ENCODE results near the gene NECAB2.

The NECAB2 gene

GRCh38 chr16:83968306-83968851, 335 bp downstream of the NECAB2 start:
- no peak for DNase-seq

DNA sequence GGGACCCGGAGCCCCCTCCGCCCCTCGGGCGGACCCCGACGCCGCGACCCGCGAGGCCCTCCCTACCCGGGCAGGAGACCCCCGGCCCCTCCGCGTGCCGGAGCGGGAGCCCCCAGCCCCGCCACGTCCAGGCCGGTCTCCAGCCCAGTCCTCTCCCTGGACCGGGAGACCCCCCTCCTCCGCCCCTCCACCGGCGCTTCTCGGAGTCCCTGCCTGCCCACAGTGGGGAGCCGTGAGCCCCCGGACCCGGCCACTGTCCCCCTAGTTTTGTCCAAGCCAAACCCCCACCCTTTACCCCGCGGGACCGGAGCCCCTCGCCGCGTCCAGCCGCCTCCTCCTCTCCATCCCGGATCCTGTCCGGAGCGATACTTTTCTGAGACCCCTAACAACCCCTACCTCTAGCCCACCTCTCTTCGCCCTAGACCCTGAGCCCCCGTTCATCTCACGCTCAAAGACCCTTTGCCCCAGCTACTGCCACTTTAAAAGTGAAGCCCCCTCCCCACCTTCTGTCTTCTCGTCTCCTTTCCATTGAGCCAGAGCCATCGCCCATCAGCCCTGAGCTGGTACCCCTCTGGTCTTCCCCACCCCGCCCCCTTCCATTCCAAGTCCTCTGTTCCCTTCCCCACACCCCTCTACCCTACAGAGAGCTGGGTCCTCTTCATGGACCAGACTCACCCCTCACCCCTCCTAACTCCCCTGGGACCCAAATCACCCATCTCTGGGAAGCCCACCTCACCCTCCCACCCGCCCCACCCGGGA, 1.0 kb downstream of the NECAB2 start:
- DNase-seq = no peak

DNA sequence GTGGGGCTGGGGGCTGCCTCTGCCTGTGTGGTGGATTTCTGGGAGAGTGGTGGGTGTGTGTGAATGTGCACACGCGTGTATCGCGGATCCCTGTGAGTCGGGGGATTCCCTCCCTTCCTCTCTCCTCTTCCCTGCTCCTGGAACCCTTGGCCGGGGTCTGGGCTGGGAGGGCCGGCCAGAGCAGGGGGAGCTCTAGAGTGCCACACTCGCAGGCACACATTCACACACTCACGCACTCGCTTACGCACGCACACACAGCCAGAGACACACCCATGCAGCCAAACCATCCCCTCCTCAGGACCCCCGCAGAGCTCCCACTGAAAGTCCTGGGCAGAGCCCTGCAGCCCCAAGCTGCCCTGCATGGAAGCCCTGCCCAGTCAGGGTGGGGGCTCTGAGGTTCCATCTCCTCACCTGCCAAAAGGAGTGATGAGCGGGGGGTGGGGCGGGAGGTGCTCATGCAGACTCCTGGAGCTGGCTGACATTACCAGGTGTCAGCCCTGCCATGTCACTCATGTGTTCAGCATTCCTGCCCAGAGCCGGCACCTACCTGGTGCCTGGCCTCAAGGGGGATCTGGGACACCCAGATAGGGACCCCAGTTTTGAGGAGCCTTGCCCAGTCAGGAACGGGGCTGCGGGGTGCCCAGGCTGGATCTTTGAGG, 1.9 kb downstream of the NECAB2 start:
- DNase-seq = no peak

- DNase-seq = no peak
Measured at GRCh38 chr16:83970430-83970815, 2.4 kb downstream of the NECAB2 start.

GRCh38 chr16:83971165-83972130, 3.4 kb downstream of the NECAB2 start:
- DNase-seq = no peak

DNA sequence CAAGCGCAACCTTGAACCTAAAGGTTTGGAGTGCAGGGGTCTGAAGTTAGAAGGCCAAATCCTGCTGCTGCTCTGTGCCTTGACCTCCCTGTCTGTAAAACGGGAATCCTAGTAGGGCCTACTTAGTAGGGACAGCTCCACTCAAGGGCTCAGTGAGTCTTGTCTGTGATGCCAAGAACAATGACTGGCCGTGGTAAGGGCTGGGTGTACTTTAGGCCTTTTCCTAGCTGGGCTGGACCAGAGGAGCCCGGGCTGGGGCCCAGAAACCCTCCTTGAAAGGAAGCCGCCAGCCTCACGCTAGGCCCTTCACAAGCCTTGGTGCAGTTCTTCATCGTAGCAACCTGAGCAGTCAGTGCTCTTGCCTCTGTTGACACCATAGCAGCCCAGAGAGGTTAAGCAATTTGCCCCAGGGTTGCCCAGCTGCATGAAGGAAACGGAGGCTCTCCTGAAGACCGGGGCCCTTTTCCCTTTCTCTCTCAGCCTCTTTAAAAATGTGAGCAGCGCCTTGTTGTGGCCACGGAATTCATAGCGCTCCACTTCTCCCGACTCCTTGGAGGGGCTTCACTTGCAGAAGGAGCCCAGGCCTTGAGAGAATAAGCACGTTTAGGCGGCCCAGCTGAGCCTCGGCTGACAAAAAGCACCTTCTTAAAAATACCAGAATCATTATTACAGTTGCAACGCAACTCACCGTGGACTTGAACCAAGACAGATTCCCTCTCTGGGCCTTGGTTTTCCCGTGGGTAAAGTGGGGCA, 4.4 kb downstream of the NECAB2 start:
- no peak for DNase-seq

DNA sequence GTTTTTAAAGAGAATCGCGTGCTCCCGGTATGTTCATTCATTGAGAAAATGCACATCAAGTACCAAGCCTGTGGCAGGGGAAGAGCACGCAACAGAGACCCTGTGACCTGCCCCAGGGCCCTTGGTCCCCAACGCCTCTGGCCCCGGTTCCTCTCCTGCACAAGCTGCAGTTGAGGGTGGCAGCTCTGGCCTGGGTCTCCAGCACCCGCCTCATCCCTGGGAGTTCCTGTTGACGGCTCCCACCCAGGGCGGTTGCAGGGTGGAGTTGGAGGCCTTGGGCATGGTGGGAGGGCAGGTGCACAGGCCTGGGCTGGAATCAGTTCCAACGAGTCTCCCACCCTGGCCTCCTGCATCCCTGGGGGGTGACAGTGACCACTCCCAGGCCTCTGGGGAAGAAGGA, 5.0 kb downstream of the NECAB2 start:
- no peak for DNase-seq

- no peak for DNase-seq
Measured at GRCh38 chr16:83973581-83974385, 5.7 kb downstream of the NECAB2 start.

DNA sequence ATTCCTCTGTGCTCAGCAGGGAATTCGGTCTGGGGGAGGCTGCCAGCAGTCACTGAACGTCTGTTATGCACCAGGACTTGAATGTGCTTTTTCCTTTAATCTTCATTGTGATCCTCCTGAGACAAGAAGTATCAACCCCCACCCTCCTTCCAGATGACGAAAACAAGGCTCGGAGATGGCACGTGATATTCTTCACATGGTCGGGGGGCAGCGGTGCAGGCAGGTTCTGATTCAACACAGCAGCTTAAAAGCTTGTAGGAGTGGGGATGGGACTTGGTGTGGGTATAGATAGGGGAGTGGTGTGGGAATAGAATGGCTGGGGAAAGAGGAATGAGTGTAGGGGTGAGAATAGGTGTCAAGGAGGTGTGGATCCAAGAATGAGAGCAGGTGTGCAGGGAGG, 6.4 kb downstream of the NECAB2 start:
- no peak for DNase-seq

- DNase-seq = no peak
Measured at GRCh38 chr16:83975590-83976260, 7.7 kb downstream of the NECAB2 start.

DNA sequence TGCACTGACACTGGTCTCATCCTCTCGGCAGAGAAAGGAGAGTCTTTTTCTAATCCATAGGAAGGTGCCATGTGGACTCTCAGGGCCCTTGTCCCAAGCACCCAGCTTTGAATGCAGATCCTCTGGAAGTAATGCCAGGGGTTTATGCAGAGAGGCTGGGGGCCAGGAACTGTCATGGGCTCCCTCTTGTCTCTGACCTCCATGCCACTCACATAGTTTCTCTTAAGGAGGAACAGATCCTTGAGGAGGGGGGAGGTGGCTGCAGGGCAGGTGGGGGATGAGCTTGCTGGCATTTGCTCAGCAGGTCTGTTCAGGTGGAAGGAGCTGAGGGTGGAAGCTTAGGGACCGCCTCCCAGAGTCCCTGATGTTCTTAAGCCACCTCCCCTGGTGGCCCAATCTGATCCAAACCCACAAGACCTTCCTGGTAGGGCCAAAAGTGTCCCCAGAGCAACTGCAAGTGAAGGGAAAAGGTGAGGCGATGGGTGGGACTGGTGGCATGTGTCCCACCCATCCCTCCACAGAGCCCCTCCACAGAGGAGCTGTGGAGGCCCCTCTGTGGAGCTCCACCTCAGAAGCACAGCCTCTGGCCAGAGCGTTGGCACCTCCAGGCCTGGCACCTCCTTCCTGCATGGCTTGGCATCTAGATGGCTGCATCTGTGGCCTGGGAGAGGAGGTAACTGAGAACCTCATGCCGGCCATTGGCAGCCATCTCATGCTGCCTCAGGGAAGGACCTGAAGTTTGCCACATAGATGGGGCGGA, 9.2 kb downstream of the NECAB2 start:
- no peak for DNase-seq

DNA sequence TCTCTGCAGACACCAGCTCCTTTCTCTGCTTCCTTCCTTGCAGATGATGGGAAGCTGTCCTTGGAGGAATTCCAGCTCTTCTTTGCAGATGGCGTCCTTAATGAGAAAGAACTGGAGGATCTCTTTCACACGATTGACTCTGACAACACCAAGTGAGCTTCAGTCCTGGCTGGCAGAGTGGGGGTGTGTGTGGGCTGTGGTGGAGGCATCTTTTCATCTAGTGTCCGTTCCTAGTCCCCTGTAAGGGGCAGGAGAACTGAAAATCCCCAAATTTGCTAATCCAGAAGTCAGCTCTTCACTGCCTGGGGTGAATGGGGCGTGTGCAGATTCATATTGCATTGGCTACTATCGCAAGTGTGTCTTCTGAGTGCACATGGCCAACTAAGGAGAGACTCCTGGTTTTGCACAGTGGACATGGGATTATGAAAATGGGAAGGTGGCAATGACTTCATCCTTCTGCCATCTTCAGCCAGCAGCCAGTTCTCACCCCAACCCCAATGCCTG, 10.4 kb downstream of the NECAB2 start:
- no peak for DNase-seq

- DNase-seq = no peak
Measured at GRCh38 chr16:83979441-83979840, 11.4 kb downstream of the NECAB2 start.

GRCh38 chr16:83980794-83981193, 12.8 kb downstream of the NECAB2 start:
- DNase-seq = no peak

GRCh38 chr16:83981799-83982198, 13.8 kb downstream of the NECAB2 start:
- DNase-seq = no peak

DNA sequence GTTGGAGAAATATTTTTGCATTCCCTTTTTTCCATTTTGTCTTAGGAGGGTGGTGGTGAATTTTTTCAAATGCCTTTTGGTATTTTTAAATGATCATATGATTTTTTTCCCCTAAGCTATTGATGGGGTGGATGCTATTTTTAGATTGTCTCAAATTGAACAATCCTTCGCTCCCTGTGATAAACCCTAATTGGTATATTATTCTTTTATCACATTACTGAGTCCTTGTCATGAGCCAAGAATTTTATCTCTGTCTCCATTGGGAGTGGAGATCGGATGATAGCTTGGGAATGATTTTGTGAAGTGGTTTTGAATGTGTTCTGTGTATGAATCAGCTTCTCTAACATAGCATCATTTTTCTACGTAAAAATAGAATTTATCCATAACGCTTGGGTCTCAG, 15.4 kb downstream of the NECAB2 start:
- no peak for DNase-seq

DNA sequence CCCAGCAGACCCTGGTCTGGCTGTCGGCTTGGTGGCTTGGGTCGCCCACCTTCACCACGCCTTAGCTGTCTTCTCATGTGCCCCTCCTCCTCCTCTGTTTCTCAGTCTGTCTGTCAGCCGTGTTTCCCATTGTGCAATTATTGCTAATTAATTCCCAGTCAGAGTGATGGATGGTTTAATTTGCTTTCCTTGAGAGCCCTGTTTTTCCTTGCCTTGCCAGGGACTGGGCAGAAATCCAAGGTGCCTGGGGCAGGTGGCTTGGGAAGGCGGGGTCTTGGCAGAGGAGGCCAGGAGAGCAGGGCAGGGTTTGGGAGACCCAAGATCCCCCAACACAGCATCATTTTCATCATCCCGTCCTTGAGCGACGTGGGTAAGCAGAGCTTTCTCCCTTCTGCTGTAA, 21.3 kb downstream of the NECAB2 start:
- DNase-seq = no peak

GRCh38 chr16:83990492-83990891, 22.4 kb downstream of the NECAB2 start:
- DNase-seq = no peak

- DNase-seq = no peak
Measured at GRCh38 chr16:83992624-83993023, 24.6 kb downstream of the NECAB2 start.

GRCh38 chr16:83994087-83994486, 26.0 kb downstream of the NECAB2 start:
- no peak for DNase-seq
